SH-SY5Y (cell line): Measurements from ENCODE around the gene TTPAL.

Experiments
- GATA2 ChIP-seq: IDR thresholded peaks from 2 replicates; pipeline ENCODE4 v1.6.1; 2011; ENCODE audit warnings: mild to moderate bottlenecking, low read depth, low read length
- GATA3 ChIP-seq: IDR thresholded peaks from 2 replicates; pipeline ENCODE4 v1.6.1; 2011; ENCODE audit warnings: low read depth, mild to moderate bottlenecking, low read length, moderate library complexity

The TTPAL gene

DNA sequence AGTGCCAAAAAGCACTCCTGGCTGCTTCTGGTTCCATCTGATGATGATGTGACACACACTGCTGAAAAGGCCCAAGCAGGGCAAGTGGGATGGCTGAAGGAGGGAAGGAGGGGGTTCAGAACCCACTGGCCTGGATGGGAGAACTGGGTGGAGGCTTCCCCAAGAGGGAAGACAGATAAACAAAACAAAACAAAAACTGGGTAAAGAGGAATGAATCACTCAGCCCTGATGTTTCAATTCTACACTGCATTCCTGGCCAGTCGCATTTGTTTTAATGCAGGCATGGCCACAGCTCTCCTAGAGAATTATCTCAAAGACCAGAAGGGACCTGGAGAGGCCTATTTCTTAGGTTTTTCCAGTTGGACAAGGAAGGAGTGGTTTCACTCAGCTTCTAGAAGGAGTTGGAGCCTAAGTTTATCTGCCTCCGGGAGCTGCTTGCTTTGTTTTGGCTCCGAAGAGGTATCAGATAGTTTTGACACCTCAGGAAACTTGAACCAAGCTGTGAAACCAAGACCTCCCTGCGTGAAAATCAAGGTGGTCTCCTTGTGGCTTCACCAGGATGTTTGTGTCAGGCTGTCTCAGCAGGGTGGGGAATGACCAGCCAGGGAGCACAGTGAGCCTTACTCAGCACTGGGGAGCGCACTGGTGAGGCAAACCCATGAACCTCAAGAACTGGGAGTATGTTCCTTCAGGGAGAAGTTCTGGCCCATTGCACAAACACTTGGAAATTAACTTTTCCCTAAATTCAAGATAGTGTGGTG lies 16.1 kb downstream of the TTPAL start:
- TF ChIP-seq GATA3 (no peak), GATA2 (no peak)

DNA sequence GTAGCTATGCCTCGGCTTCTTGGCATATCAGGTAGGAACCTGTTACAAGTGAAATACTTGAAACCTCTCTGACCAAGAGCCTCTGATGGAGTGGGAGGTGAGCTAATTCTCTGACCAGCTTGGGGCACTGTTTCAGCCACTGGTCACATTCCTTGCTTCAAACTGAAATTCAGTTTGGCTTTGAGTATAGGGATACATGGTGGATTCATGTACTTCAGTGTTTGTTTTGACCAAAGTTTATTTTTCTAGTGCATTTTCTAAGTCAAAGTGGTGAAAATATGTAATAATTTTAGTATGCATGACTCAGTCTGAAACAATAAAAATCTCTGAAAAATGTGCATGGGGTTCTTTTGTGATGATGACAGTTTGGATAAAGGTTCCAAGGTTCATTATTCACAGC lies 18.6 kb downstream of the TTPAL start:
- TF ChIP-seq GATA2 (no peak), GATA3 (no peak)

DNA sequence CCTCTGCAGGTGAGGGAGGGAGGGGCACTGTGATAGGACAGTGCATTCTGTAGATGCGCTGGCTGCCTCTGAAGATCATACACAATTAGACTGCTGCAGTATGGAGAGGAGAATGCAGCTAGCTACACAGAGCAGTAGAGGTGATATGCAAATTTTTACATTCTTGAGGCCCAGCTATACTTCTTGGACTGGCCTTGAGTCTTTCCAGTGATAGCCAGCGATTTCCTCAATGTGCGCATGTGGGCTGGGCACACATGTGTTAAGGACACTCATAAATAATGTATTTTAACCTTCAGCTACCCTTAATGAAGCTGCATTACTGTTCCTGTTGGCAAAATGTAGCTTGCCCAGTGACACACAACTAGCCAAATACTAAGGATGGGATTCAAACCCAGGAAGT lies 19.0 kb downstream of the TTPAL start:
- TF ChIP-seq GATA2 (no peak), GATA3 (no peak)

DNA sequence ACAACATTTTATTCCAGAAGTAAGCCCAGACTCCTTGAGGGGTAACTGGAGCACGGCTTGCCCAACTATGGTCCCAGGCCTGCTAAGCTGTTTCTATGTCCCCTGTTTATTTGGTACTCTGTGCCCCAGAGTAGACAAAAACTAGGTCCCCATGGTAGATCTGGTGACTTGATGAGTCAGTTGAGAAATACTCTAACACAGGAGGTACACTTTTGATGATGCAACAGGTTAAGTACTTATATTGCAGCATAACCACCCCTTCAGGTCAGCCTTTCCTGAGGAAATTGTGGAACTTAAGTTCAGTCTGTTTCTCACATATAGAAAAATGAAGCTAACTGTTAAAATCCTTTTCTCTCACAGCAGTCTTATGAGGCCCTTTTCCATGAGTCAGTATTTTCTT lies 19.6 kb downstream of the TTPAL start:
- TF ChIP-seq GATA3: no peak
- TF ChIP-seq GATA2: no peak

DNA sequence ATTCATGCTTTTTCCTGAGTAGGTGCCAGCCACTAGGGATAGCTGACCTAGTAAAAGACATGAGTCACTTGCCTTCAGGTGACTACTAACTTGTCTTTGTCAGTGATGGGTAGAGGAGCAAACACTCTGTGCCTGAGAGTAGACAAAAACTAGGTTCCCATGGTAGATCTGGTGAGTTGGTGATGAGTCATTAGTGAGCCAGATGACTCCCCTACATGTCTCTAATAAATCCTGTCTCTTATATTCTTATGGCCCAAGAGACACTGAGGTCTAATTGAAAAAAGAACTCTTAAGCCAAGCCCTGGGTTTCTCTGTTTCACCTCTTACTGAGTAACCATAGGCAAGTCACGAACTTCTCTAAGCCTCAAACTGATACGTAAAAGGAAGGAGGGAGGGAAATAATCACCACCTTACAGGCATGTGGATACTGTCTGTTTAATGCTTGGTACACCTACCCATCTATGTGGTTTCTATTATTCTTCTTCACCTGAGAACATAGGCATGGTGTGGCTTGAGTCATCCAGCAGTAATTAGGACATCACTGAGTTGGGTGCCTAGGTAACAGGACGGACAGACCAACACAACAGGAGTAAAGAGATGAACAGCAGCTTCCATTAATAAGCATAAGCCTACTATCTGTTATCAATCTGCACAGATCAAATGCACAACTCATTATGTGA lies 20.3 kb downstream of the TTPAL start:
- TF ChIP-seq GATA2: no peak
- no peak for TF ChIP-seq GATA3

DNA sequence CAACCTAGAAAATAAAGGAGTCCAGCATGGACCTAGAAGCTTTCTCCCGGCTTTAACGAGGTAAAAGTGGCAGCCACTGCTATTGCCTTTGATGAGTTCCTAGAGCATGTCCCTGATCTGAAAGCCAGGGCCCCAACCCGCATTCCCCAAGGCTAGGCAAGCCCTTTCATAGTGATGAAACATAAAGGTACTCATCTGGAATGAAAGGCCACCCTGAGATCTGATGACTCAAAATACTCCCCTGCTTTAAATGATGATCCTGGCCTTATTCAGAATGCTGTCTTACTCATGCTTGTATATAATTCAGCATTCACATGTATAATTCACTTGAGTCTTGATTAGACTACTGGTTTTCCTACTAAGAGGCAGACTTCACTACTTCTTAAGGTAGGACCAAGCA lies 21.3 kb downstream of the TTPAL start:
- TF ChIP-seq GATA2 (no peak), GATA3 (no peak)

DNA sequence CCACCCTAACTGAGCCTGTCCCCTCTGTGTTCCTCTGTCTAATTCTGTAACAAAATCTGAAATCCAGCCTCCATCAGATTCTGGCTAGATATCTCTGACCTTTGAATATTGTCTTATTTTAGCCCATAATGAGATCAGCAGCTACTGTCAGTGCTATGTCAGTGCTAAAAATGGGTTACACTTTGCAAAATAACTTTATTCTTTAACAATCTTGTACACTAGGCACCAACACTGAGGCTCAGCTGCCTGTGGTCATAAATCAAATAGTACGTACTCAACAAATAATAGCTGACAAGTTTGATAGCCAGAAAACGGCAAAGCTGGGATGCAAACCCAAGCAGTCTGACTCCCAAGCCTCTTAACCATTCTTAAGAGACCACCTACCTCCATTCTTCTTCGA lies 22.1 kb downstream of the TTPAL start:
- TF ChIP-seq GATA3: no peak
- TF ChIP-seq GATA2: no peak

DNA sequence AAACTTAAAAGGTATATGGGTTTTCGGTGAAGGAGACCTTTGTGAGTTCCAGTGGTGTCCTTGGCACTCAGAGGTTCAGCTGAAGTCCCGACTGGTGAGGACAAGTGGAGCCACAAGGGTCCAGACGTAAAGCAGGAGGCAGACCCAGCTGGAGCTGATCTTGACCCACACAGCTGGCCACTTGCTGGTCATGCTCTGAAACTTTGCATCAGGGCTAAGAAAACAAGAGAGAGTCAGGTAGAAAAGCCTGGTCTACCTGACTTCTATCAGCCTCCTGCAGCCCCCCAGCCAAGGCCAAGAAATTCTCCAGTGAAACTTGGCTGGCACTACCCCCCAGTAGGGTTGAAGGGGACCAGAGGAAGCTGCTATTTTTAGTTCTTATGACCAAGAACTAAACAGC lies 24.5 kb downstream of the TTPAL start:
- no peak for TF ChIP-seq GATA3
- TF ChIP-seq GATA2: no peak

DNA sequence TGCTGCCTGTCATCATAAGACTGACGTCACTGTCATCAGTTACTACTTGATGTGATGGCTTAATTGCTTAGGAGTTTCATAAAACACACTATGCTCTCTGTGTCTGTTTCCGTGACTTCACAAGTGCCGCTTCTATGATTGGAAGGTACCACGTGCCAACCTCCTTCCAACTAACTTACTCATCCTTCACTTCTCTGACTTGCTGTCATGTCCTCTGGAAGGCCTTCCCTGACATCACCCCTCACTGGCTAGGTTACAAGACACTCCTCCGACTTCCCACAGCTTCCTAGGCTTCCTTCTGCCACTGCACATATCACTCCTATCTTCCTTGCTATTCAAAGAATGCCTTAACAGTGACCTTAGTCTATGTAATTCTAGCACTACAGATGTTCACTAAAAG lies 25.8 kb downstream of the TTPAL start:
- TF ChIP-seq GATA2: no peak
- no peak for TF ChIP-seq GATA3

DNA sequence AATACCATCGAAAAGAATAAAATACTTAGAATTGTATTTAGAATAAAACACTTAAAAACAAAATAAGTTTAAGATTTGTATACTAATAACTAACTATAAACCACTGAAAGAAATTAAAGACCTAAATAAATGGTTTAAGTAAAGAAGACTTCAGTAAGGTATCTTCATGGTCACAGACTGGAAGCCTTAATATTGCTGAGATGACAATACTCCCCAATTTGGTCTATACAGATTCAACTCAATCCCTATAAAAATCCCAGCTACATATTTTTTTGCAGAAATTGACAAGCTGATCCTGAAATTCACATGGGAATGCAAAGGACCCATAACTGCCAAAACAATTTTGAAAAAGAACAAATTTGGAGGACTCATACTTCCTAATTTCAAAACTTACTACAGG lies 27.3 kb downstream of the TTPAL start:
- TF ChIP-seq GATA2: no peak
- TF ChIP-seq GATA3: no peak

DNA sequence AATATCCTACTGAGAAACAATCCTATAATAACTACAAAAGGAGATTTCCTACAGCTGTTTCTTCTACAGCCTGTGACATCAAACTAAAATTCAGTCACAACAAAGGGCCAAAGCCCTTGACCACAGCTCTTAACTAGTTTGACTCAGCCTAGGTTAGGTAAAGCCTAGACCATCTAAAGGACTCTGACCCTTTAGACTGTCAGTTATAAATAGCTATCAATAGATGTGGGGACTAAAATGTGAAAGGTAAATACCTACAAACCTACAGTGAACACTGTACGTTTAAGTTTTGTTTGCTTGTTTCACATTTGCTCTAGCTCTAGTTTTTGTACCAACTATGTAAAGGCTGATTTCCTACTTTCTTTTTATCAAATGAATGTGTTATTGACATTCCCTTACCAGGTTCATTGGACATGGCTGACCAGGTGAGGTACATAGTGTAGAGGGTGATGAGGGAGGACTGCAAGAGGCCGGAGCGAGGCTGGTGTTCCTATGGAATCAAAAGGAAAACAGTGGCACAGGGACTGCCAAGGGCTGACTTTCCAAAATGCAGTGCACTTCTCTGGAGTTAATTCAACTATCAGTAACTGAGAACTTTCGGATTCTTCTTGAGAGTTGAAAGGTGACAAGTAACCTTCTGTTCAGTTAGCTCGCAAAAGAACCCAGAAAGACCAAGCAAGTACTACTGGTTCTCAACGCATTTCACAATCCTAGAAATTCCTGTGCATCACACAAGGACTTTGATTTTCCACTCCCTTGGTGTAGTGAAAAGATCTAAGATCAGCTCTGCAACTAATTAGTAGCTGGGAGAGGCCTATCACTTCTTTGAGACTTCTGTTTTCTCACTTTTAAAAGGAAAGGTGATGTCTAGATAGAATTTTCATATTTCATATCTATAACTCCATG lies 29.0 kb downstream of the TTPAL start:
- no peak for TF ChIP-seq GATA2
- TF ChIP-seq GATA3: no peak

DNA sequence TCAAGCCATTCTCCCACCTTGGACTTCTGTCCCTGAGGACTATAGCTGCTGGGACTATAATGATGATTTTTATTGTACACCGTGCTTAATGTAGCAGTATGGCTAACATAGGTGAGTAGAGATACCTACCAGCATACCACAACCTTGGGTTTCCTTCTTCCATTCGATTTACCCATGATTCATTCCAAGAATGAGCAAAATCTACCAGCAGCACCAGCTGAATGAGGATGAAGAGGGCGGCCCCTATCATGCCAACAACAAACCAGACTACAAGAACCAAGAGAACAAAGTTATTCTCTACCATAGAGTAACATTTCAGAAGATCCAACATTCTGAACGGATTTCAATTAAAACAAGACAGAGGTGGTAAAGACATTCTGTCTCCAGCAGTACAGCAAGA lies 34.1 kb downstream of the TTPAL start:
- TF ChIP-seq GATA2 (no peak), GATA3 (no peak)

DNA sequence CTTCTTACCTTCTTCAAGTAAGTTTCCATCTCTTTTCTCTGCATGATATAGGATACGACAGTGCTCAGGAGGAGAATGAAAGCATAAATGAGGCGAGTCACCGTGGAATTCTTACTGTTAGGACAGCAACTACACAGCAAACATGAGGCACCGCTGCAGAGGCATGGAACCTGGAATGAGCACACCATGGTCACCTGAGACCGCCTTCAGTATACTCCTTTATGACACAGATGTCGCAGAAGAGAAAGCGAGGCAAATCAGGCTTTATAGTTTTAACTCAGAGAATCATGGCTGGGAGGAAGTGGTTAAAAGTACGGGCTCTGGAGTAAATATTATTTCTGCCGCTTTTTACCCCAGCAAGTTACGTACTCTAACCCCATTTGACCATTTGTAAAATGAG lies 38.2 kb downstream of the TTPAL start:
- TF ChIP-seq GATA2: no peak
- TF ChIP-seq GATA3: no peak

DNA sequence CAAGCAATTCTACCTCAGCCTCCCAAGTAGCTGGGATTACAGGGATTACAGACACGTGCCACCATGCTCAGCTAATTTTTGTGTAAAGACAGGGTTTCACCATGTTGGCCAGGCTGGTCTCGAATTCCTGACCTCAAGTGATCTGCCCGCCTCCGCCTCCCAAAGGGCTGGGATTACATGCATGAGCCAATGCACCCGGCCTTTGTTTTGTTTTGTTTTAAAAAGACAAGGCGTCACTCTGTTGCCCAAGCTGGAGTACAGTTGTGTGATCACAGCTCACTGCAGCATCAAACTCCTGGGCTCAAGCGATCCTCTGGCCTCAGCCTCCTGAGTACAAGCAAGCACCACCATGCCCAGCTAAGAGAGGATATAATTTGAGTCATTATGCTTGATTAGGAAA lies 40.8 kb downstream of the TTPAL start:
- no peak for TF ChIP-seq GATA2
- TF ChIP-seq GATA3: no peak
